T-helper 2 cell treated with Interferon-gamma antibody and Interleukin-4, amounts not matched to agents 100 ng/mL and 5 ng/mL, for 36 hours (primary cell): ENCODE data around the gene PKDCC. TPM values are rescaled to one million over a fixed set of nuclear protein-coding genes. Genes with fewer than 3 reads are reported as not detected.

ENCODE experiments used
- intact Hi-C: fragments of 100-400 bp; cut with micrococcal nuclease; formaldehyde crosslinking; loops from one replicate; pipeline ENCODE4 v1.15.1; 2023
- total RNA-seq: library from RNA; stranded (reverse); gene quantifications from 2 replicates; pipeline ENCODE4 v1.2.3, GENCODE V29; 2022

The PKDCC gene
- total RNA-seq, 1 donor from 2014 or later = 0.16 TPM

DNA sequence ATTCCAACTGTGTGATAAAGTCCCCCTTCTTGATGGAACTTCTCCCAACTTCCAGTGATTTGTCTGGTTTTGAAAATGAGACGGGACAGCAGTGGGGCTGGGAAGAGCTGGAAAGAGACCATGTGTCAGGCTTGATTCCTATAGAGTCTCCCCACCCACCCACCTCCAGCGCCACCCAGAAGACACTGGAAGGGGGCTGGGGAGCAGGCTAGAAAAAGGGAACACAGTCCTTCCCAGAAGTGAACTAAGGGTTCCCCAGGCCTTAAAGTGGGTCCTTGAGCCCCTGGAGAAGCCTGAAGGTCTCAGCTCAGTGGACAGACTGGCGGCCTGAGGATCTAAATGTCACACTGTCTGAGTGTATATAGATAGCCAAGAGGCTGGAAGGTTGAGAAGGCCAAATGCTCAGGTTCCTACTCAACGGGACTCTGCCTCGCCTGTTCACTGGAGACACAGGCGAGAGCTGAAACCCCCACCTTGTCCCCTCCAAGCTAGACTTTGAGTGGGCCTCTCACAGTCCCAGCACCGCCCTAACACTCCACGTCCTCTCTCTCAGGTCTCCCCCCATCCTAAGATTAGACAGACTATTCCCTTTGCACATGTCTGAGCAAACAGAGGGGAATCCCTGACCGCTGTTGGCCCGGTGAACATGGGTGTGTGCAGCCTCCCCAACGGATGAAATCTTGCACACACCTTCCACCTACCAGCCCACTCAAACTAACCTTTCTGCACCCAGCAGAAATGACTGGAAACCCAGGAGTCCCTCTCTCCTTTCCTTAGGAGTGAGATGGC, 1.6 kb downstream of the PKDCC start:
- intact Hi-C loops = no loop called here

DNA sequence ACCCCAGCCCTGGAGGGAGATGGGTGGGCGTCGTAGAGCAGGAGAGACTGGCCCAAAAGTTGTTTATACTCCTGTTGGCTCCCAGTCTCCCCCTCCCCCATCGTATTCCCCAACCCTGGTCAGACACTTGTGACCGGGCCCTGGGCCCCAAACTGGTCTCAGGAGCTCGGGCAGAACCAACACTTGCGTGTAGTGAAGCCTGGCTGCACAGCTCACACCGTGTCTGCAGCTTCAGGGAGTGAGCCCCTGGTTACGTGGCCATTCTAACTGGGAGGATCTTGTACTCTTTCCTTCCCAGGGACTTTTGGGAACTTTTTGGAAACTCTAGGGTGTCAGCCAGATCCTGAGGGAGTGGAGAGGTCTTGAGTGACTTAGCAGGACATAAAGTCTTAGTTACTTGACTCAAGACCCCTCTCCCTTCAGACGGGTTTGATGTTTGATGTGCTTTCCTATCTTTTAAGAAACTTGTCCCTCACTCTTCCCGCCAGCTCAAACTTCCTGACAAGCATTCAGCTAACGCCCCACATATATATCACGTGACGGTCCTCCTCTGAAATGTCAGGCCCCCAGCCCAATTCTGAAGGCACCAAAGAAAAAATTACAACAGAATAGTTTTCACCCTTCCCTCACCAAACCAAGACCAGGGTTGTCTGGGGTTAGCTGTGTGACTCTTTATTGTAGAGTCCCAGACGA, 2.3 kb downstream of the PKDCC start:
- intact Hi-C loops = no loop called here

DNA sequence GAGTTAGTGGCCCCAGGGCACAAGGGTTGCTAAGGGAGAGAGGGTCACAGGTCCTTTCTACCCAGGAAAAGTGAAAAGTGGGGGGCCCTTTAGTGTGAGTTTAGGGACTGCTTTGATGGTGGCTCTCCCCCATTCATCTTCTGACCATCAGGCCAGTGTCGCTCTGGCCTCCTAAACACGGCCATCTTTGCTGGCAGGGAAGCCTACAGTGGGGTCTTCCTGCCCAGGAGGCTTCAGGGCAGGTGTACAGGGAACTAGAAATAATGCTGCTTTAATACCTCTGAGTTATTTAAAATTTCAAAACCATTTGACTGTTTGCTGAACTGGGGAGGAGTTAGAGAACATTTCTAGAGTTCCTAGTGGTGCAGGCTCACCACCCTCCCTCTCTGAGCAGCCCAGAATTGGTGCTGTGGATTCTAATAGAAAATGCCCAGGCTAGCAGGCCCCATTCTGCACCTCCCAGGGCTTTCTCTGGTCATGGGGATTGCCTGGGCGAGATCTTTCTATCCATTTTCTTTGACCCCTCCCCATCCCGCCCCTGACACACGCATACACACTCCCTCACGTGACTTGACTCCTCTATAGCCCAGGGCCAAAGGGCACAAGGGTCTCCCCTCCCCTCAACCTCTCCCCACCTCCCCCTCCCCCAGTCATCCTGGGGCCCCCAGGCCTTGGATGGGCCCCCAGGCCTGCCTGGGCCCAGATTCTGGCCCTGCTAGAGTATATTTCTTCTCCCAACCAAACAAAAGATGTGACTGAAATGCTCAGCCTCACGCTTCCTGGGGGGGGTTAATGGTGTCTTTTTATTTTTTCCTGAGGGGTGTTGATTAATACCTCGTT, 3.1 kb downstream of the PKDCC start:
- intact Hi-C loops = no loop called here

DNA sequence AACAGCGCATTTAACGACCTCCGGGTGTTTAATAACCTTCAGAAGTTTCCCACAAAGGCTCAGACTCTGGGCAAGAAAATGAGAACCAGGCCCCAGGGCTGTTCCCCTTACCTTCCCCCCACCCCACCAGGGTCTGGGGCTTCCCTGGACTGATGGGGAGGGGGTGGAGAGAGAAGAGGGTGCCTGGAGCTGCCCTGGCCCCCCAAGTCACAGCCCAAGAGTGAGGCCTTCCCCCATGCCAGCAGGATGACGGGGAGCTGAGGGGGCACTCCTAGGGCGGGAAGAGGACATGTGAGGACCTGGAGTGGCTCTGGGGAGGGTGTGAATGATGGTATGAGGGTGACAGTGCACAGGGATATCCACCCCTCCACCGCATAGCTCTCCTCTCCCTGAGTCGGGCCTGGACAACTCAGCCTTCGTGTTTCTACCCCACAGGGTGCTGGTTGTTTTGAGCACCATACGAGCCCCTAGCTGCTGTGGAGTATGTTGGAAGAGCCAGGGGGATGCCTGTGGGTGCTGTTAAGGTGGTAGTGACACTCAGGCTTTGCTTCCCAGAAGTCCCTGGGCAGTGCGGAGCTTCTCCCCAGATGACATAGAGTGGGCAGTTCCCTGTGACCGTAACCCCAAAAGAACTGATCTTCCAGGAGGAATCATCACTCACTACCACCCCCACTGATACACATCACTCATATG, 3.9 kb downstream of the PKDCC start:
- intact Hi-C loops = no loop called here

DNA sequence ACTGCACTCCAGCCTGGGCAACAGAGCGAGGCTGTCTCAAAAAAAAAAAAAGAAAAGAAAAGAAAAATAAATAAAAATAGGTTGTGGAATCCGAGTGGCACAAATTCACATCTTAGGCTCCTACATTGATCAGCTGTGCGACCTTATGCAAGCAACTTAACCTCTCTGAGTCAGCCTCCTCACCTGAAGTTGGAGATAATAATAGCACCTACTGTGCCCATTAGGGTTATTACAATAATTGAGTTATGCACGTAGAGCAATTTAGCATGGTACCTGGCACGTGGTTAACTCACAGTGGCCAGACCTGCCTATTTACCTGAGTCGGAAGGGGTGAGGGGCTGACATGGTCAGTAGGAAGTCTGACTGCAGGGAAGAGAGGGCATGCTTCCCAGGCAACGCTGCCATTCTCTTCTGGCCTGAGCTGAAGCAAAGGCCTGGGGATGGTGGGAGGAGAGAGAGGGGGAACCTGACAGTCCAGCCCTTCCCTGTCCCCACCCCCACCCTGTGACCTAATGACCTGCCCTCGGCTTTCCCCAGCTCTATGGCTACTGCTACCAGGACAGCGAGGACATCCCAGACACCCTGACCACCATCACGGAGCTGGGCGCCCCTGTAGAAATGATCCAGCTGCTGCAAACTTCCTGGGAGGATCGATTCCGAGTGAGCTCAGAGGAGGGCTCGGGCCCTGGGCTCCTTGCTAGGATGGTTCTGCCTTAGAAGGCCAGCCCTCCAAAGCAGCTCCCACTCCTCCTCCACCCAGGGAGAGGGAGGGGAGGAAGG, 5.1 kb downstream of the PKDCC start:
- intact Hi-C loops = no loop called here

DNA sequence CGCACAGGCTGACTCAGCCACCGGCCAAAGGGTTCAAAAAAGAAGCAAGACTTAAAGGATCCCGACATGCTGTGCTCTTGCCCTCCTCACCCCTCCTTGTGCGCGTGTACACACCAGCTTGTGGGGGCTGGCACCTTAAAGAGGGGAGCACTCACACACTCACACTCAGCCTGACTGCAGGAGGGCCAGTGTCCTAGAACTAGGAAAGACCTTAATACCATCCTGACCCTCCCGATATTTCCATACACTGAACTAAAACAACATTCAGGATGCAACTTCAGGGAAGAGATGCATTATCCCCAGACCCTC, 5.6 kb downstream of the PKDCC start:
- intact Hi-C loops = no loop called here

DNA sequence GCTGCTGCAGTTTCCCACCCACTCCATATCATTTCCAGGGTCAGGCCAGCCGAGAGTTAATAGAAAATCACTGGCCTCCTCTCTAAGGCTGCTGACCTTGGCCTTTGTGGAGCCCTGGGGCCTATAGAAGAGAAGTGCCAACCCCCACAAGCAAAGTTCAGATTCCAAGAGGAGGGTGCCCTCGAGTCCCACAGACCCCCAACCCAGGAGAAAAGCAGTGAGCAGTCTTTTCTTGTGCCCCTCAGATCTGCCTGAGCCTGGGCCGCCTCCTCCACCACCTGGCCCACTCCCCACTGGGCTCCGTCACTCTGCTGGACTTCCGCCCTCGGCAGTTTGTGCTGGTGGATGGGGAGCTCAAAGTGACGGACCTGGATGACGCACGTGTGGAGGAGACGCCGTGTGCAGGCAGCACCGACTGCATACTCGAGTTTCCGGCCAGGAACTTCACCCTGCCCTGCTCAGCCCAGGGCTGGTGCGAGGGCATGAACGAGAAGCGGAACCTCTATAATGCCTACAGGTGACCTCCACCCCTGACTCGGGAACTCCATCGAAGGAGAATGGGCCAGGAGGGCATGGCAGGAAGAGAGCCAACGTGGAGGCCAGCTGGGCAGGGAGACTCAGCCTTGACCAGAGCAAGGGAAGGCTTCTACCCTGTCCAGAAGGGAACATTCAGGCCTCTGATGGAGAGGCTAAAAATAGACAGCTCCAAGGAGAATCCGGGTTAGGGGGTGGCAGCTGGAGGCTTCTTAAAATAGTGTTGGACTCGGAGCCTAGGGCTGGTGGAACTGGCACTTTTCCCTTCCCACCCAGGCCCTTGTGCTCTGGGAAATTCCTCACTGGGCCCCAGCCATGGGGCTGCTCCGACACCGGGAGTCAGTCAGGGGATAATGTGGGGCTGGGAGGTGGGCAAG, 6.2 kb downstream of the PKDCC start:
- intact Hi-C loops = no loop called here

DNA sequence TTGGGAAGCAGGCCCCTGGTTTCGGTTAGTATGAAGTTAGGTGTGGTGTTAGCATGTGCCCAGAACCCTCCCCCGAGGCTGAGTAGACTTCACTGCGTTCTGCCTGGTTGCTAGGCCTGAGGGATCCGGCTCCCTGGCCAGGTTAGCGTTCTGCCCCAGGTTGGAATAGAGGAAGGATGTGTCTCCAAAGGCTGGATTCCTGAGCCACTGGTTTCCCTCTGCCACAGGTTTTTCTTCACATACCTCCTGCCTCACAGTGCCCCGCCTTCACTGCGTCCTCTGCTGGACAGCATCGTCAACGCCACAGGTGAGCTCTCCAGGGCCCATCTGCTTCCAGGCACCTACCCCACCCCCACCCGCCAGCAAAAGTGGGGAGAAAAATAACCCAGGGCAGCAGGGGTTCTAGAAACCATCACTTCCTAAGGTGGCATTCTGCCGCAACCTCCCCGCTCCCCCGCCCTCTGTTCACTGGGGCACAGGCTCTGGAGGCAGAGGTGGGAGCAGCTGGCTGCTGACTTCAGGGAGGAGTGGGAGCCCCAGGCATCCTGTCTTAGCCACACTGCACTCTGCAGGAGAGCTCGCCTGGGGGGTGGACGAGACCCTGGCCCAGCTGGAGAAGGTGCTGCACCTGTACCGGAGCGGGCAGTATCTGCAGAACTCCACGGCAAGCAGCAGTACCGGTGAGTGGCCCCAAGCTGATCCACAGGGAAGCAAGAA, 7.1 kb downstream of the PKDCC start:
- intact Hi-C loops = no loop called here

DNA sequence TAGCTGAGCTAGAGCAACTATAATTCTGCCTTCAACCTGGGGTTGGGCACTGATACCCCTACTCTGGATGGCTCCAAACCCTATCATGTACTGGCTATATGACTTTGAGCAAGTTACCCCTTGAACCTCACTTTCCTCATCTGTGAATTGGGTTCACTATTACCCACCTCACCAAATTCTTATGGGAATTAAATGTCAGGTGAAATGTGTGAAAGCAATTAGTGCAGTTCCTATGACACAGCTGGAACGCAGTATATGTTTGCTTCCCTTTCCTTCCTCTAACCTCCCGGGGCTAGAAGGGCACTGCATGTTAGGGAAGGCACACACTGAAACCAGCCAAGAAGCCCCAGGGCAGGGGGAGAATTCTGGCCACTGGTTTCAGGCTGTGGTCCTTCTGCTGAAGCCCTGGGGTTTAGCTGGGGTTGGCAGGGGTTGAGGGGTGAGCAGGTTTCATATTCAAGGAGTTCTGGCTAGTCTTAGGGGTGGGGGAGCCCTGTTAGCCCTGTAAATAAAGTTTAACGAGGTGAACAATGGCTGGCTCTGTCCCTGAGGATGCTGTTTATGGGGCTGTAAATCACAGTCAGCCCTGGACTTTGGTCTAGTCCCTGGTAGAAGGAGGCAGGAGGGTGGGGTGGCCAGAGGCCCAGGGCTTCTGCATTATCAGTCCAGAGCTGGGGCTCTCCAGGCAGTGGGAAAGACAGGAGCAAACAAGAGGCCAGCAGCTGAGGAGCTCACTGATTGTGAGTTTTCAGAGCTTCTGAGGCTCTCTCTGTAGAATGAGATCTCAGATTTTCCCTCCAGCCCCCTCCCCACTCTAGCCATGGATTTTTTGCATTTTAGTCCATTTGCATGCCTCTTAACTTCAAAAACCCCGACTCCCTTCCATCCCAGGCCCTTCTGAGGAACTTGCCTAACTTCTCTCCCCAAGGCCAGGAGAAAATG, 8.0 kb downstream of the PKDCC start:
- intact Hi-C loops = no loop called here

DNA sequence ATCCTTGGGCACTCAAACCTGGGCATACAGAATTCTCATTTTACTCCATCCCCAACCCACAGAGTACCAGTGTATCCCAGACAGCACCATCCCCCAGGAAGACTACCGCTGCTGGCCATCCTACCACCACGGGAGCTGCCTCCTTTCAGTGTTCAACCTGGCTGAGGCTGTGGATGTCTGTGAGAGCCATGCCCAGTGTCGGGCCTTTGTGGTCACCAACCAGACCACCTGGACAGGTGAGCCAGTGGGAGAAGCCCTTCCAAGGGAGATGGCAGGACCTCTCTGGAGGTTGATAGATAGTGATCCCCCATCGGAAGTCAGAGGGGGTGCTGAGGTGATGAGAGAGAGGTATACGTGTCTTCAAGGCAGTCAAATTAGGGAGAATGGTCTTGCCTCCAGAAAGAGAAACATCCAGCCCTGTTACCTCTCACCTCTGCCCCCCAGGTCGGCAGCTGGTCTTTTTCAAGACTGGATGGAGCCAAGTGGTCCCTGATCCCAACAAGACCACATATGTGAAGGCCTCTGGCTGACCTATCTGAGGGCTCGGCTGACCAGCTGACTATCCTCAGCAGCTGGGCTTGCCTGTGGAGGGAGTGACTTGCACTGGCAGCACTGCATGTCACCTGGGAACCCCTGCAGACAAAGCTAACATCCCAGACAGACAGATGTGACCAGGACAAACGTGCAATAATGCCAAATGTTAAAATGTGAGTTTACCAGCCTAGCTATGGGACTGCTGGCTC, 9.5 kb downstream of the PKDCC start:
- intact Hi-C loops = no loop called here

DNA sequence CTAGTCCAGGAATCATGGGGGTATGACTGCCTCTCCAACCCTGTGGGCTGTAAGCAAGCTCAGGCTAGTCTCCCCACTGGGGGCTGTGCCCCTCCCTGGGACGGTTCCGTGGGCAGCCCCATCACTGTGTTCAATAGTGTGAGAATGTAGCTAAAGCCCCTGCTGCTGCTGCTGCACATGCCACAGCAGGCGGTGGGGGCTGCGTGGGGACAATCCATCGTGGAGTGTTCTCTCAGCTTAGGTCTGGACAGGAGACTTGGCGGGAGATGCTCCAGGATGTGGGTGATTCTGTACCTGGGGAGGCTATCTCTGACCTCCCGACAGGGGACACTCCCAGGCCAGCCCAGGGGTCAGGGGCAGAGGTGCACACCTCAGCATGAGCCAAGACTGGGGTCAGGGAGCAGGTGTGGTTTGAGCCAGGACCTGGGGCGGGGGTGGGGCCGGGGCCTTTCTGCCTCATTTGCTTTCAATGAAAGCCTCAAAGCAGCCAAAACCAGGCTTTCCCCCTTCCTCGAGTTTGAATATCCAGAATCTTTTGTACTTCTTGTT, 10.2 kb downstream of the PKDCC start:
- intact Hi-C loops = no loop called here

DNA sequence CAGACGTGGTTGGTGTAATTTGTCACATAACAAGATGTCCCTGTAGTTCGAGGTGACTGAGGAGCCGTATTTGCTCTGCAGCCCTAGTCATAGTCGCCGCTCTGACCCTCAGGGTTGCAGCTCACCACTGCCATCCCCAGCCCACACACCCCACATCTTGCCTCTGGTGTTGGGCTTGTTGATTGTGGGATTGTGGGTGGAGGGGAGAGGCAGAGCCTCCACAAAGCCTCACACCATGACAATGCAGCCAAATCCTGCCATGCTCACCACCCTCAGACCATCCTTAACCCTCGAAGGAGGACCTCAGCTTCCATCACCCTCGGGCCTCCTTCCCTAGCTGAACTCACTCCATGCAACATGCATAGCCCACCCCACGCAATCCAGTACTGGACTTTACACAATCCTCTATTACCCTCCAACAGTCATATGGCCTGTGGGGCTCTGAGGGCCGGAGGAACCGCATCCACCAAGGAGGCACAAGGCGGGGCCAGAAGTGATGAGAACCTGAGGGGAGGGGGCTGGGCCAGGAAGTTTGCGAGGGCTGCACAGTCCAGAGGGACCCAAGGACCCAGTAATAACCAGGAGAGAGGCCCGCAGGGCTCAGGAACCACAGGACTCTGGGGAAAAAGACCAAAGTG, 11.6 kb downstream of the PKDCC start:
- intact Hi-C loops = no loop called here

DNA sequence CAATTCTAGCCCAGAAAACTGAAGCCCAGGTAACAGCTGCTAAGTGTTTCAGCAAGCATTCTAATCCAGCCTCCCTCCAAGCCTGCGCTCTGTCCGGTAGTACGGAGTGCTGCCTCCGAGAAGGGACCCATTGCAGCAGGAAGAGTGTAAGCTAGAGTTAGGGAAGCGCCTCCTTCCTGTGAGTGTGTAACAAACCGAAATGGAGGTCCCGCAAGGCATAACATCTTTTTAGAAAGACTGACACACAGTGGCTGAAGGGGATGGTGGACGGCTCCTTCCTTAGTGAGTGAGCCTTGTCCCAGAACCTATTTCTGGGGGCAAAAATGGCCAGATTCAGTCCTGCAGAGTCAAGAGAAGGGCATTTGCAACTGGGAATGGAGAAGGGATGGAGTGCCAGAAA, 12.2 kb downstream of the PKDCC start:
- intact Hi-C loops = no loop called here

DNA sequence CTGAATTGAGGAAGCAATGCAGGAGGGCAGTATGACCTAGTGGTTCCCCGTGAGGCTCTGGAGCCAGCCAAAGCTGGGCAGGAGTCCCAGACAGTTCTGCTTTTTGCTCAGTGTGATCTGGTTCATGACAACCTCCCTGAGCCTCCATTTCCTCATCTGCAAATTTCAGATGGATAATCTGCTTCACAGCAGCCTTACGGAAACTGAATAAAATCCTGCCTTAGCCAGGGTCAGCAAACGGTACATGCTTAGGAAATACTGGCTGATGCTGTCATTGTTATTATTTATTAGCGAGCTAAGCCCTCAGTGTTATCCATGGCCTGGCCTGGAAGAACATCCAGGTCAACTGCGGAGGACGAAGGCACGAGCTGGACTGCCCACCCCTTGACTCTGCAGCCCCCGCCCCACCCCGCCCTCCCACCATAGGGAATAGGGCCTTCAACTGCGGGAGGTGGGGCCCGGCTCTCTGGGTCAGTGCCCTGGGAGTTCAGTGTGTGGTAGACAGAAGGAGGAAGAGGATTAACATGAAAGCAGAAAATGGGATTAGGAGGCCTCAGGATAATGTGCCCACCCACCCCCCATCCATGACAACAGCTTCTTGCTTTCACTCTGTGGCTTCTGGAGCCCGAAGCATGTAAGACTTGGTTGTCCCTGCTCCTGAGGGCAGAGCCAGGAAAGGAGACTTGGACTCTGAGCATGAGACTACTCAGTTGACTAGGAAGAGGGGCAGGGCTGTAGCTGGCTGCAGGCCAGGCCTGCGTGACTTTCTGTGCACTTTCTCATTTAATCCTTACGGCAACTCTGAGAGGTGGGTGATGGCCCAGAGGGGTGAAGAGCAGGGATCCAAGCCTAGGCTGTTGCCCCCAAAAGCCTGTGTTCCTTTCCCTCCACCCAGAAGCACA, 13.1 kb downstream of the PKDCC start:
- intact Hi-C loops = no loop called here

DNA sequence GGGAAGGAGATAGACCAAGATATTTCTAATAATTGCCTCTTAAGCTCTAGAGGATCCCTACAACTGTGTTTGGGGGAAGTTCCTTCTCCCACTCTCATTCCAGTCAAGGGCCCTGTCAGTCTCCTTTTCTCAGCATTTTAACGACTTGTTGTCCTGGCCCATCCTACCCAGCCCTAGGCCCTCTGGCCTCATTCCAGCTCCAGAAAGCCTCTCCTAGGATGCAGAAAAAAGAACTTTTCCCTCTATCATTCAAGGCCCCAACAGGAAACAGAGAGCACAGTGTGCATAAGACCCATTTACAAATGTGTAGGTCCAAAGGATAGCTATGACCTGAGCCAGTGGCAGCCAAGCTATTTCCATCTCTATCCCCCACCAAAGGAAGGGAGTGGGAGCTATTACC, 14.0 kb downstream of the PKDCC start:
- intact Hi-C loops = no loop called here
